ENCODE data around the gene STRIT1.
"Not testable (repeated sequence)": the region's sequence is repeated elsewhere in the genome, so short reads cannot be mapped to it uniquely, and the experiment has no call there.

Gene STRIT1

DNA sequence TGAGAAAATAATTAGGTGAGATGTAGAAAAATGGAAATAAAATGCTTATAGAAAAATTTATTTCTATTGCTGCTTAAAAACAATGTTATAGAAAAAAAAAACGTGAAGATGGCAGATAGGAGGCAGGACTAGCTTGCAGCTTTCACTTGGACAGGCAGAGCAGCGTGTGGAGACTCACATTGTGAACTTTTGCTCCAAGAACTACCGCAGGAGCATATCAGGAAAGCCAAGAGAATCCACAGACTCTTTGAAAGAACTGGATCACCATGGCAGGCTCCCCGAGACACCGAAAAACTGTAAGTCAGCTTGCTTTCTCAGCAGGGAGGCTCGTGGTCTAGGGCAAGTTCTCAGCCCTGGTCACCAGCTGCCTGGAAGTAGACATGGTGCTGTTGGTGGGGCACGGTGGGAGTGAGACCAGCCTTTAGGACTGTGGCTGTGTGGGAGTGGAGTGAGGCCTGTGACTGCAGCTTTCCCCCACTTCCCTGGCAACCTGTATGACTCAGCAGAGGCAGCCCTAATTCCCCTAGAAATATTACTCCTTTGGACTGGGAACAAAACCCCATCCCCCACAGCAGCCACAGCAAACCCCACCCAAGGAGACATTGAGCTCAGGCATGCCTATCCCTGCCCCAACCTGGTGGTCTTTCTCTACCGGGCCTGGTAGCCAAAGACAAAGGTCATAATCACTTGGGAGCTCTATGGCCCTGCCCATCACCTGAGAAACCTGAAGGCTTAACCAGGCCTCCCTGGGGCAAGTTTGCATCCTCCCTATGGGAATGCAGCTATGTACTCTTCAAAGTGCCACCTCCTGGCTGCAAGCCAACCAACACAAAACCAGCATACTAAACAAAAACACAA is 22.8 kb downstream of the STRIT1 start:
- DNase-seq (ENCODE audit: low spot score): no peak

DNA sequence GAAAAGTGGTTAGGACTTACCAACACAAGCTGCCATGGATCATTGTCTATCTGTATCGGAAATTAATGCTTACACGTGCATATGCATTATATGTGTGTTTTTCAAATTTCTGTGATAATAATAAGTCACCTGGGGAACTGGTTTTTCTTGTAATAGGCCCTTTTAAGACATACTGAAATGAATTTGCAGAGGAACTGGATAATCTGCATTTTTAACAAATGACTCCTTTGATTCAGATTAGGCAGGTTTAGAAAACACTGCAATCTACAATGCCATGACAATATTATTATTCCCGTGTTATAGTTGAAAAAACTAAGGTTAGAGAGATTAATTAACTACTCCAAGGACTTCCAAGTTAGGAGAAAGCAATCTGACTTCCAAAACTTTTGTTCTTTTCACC is 23.4 kb downstream of the STRIT1 start:
- DNase-seq (ENCODE audit: low spot score): no peak

DNA sequence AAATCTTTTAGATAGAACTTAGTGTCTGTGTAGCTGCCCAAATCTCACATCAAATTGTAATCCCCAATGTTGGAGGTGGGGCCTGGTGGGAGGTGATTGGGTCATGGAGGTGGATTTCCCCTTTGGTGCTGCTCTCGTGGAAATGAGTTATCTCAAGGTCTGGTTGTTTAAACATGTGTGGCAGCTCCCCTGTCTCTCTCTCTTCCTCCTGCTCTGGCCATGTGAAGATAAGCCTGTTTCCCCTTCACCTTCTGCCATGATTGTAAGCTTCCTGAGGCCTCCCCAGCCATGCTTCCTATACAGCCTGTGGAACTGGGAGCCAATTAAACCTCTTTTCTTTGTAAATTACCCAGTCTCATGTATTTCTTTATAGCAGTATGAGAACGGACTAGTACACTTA is 30.6 kb downstream of the STRIT1 start:
- DNase-seq (ENCODE audit: low spot score): not testable (repeated sequence)

DNA sequence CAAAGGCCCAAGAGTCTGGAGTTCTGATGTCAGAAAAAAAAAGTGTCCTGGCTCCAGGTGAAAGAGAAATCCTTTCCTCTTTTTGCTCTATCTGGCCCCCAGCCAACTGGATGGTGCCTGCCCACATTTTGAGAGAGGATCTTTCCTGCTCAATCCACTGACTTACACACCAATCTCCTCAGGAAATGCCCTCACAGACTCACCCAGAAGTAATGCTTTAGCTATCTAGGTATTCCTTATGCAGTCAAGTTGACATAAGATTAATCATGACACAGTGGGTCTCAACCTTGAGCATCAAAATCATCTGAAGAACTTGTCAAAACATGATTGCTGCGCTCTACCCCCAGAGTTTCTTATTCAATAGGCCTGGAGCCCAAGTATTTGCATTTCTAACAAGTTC is 31.2 kb downstream of the STRIT1 start:
- DNase-seq (ENCODE audit: low spot score): no peak

DNA sequence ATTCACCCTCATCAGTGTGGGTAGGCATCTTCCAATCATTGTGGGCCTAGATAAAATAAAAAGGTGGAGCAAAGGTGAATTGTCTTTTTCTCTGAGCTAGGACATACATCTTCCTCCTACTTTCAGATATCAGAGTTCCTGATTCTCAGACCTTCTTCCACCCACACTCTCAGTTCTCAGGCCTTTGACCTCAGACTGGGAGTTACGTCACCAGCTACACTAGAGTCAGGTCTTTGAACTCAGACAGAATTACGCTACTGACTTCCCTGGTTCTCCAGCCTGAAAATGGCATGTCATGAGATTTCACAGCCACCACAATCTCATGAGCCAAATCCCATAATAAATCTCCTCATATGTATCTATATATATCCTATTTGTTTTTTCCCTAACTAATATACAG is 39.0 kb downstream of the STRIT1 start:
- no peak for DNase-seq (ENCODE audit: low spot score)

DNA sequence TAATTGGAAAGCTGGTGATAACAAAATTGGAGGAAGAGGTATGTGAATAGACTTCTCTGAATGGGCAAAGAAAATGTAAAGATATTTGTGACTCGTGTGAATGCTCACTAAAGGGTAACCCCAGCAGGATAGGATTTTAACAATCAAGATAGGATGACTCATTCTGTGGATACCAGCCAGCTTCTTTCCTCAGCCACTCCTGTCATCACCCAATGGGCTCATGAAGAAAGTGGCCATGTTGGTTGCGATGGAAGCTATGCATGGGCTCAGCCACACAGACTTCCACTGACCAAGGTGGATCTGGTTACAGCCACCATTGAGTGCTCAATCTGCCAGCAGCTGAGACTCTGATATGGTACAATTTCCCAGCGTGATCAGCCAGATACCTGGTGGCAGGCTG is 40.9 kb downstream of the STRIT1 start:
- no peak for DNase-seq (ENCODE audit: low spot score)

DNA sequence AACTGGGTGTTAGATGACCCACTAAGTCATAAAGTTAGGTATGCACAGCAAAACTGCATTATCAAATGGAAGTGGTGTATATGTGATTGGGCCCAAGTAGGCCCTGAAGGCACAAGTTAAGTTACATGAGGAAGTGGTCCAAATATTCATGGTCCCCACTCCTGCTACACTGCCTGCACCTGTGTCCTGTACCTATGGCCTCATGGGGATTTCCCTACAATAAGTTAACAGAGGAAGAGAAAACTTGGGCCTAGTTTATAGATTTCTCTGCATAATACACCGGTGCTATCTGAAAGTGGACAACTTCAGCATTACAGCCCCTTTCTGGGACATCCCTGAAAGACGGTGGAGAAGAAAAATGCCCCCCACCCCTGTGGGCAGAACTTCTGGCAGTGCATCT is 41.5 kb downstream of the STRIT1 start:
- no peak for DNase-seq (ENCODE audit: low spot score)

DNA sequence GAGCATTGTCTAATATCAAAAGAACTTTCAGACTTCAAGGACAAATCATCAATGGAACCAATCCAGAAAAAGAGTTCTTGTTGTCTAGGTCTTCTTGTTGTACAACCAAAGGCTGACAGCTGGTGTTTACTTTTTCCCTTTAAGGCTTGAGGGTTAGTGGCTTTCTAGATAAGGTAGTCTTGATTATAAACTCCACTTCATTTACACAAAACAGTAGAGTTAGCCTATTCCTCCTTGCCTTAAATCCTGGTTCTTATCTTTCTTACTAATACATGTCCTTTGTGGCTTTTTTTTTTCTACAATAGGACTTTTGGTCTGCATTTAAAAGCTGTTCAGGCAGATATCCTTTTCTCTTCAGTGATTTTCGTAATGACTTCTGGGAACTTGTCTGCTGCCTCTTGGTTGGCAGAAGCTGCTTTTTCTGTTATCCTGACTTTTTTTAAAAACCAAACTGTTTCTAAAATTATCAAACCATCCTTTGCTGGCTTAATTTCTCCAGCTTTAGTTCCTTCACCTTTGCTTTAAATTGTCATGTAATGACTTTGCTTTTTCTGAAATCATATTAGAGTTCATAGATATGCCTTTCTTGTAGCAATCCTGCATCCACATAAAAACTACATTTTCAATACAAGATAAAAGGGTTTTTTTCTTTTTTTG is 44.8 kb downstream of the STRIT1 start:
- no peak for DNase-seq (ENCODE audit: low spot score)

DNA sequence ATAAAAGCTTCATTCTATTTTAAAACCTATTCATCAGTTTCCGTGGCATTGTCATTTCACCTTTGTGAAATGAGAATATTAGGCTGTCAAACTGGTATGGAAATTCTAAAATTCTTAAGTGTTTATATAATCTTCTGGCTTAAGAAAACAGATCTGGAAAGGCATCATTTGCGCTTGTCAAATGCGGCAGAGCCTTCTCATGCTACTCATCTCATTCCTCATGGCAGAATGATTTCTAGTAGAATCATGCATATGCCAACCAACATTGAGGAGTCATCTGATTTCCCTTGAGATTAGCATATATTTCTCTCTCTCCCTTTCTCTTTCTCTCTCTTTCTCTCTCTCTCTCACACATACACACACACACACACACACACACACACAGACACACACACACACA is 48.8 kb downstream of the STRIT1 start:
- no peak for DNase-seq (ENCODE audit: low spot score)

DNA sequence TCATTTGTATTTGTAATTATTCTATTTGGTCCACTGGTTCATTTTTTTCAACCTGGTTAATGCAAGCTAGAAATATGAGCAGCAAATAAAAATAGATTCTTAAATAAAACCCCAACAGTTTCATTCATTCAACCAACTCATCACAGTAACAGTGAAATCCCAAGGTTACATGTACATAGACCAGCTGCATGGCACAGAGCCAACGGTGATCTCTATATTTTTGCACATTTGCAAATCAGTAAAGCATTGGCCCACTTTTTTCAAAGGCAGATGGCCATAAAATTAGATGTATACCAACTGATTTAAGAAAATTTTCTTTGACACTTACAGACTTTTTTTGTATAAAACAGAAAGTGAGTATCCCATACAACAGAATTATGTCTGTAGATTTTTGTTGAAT is 49.3 kb downstream of the STRIT1 start:
- no peak for DNase-seq (ENCODE audit: low spot score)

DNA sequence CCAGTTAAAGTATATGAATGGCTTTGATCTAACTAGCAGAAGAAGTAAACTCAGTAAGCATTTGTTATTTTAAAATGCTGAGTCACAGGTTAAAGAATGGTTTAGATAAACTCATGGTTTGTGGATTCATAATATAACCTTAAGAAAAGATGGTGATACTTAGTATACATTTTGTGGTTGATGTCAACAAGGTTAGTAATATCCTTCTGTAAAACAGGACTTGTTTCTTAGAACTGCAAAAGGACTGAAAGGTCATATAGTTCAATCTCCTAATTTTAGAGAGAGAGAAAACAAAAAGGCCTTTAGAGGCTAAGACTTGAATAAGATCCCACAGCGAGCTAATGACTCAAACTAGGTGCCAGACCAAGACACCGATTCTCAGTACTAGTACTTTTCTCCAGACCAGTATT is 50.0 kb downstream of the STRIT1 start:
- DNase-seq (ENCODE audit: low spot score): no peak

DNA sequence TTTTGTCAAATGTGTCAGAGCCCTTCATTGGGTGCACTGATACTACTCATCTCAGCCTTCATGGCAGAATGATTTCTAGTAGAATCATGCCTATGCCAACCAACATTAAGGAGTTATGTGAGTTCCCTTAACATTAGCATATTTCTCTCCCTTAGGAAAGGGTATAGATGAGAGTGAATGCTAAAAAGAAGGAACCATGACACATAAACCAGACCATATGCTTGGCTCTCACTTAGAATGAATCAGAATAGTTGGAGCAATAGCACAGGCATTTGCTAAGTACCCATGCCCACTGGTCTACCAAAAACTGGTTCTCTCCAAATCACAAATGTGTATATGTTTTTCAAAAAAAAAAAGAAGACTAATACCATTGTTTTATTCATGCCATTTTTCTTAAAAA is 51.1 kb downstream of the STRIT1 start:
- DNase-seq (ENCODE audit: low spot score): no peak

DNA sequence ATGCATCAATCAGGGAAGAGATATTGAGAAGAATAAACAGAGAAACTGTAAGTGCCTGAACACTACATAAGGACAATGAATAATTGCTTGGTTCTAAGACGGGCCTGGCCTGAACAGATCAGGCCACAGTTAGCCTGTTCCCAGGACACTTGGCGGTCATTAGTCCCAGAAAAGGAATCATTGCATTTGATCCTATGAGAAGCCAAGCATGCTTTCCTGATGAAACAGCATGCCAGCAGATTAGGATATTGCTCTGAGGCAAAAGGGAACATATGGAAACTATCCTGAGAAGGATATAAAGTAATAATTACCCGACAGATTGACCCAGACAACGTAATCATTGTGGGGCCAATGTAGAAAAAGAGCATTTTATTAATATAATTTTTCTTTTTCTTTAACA is 51.9 kb downstream of the STRIT1 start:
- no peak for DNase-seq (ENCODE audit: low spot score)

Measured in left forelimb (tissue), 1 donor.